GM20000 (cell line): ENCODE measurements around the gene XRCC3.

Experiments used
- DNase-seq: peaks from one replicate; pipeline ENCODE4 v3.0.0; 2012; ENCODE audit warnings: low spot score
- TF ChIP-seq, protein P1 (sequence below): IDR thresholded peaks from 2 replicates; pipeline ENCODE4 v1.5.1; 2012; ENCODE audit warnings: mild to moderate bottlenecking, control low read depth; ENCODE audit errors: extremely low read depth, missing control alignments

The XRCC3 gene

GRCh38 chr14:103688441-103688840 is 26.8 kb downstream of the XRCC3 start:
- no peak for DNase-seq
- TF ChIP-seq, protein P1, sequence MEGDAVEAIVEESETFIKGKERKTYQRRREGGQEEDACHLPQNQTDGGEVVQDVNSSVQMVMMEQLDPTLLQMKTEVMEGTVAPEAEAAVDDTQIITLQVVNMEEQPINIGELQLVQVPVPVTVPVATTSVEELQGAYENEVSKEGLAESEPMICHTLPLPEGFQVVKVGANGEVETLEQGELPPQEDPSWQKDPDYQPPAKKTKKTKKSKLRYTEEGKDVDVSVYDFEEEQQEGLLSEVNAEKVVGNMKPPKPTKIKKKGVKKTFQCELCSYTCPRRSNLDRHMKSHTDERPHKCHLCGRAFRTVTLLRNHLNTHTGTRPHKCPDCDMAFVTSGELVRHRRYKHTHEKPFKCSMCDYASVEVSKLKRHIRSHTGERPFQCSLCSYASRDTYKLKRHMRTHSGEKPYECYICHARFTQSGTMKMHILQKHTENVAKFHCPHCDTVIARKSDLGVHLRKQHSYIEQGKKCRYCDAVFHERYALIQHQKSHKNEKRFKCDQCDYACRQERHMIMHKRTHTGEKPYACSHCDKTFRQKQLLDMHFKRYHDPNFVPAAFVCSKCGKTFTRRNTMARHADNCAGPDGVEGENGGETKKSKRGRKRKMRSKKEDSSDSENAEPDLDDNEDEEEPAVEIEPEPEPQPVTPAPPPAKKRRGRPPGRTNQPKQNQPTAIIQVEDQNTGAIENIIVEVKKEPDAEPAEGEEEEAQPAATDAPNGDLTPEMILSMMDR = no peak

DNA sequence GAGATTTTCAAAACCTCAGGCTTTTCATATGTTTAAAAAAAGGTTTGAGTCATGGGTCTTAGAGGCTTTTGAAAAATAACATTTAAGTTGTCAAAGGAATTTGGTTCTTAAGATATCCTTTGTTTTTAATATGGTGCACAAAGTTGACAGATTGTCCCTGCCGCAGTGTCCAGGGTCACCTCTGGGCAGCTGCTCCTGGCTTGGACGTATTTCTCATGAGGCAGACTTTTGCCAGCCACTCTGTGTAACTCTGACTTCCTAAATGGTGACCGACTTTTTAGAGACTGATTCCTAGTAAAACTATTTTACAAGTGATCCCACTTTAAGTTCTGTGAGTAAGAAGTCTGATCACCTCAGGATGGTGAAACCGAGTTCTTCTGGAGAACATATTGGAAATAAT is 27.5 kb downstream of the XRCC3 start:
- DNase-seq = no peak
- TF ChIP-seq, protein P1 = no peak

DNA sequence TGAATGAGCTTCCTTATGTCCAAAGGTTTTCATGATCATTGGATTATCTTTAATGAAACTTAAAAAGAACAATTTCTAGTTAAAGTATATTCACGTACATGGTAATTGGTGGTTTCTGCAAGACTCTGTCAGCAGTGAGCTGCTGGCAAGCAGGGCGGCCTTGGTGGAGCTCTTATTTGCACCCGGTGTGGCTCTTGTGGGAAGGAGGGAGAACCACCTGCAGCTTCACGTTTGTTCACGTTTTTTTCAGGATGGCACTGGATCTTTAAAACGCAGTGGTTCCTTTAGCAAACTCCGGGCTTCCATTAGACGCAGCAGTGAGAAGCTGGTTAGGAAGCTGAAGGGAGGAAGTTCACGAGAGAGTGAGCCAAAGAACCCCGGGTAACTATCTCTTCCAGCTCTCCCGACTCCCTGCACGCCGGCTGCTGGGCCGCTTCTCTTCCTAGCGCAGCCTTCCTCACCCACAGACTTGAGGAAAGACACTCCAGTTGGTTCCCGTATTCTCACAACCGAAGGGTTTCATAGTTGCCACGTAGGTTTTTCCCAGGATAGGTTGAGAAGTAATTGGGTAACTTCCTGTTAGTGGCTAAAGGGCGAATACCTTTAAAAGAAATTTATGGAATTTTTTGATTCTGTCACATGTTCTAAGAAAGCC is 28.3 kb downstream of the XRCC3 start:
- TF ChIP-seq, protein P1 = no peak
- no peak for DNase-seq

GRCh38 chr14:103685276-103686211 is 29.7 kb downstream of the XRCC3 start:
- TF ChIP-seq, protein P1 = no peak
- DNase-seq = no peak

- no peak for DNase-seq
- TF ChIP-seq, protein P1 = no peak
Observed at GRCh38 chr14:103684871-103685270, 30.4 kb downstream of the XRCC3 start.

DNA sequence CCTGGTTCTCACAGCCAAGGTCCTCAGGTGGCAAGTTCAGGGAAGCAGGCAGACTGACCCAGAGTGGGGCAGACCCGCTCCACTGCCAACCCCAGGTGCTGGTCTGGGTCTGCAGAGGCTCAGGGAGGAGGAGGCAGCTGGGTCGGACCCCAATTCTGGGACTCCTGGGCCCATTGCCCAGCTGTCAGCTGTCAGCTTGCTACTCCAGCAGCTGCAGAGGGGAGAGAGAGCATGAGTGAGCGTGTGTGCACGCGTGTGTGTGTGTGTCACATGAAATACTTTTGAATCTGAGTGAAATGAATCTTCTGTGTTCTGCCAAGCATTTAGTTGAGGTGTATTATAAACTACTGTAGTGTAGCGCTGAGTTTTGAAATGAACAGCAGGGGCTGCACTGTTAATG is 30.8 kb downstream of the XRCC3 start:
- TF ChIP-seq, protein P1 = no peak
- DNase-seq = no peak

GRCh38 chr14:103683139-103683538 is 32.1 kb downstream of the XRCC3 start:
- DNase-seq = no peak
- TF ChIP-seq, protein P1 = no peak
